Caco-2 (cell line): Measurements from ENCODE around the gene GMPR. TPM values are rescaled to one million over a fixed set of nuclear protein-coding genes. Genes with fewer than 3 reads are reported as not detected.

ENCODE experiments used
- BruUV-seq: library from RNA; stranded (reverse); fragments of 400-500 nt; replicated peaks from 2 replicates; lab custom pipeline; 2021; lab: Mats Ljungman, UMichigan
- CTCF ChIA-PET: fragments of 300-600 bp; sonication (Branson Sonifier 250); formaldehyde crosslinking; loops from one replicate; lab custom pipeline; 2022; ENCODE audit warnings: antibody characterized with exemption; lab: Charles Lee
- POLR2A ChIA-PET: fragments of 300-600 bp; sonication (Branson Sonifier 250); formaldehyde crosslinking; loops from one replicate; lab custom pipeline; 2022; ENCODE audit warnings: antibody characterized with exemption; lab: Charles Lee
- DNase-seq, 2 experiments: peaks; one replicate each; pipeline versions ENCODE4 v3.0.0 to v3.0.0-alpha.2; 2020 to 2022
- H3K27me3 ChIP-seq: replicated peaks from 2 replicates; pipeline ENCODE4 v1.6.0; 2011; ENCODE audit warnings: low read length; ENCODE audit not compliant: control insufficient read depth, insufficient read depth
- H3K36me3 ChIP-seq: 2 replicates; pipeline ENCODE4 v1.5.1; 2011; ENCODE audit warnings: low read length; ENCODE audit not compliant: control insufficient read depth, insufficient read depth
- H3K4me1 ChIP-seq: fragments of 250-450 bp; sonication (Bioruptor Pico); 2 replicates; pipeline ENCODE4 v1.5.1; 2020; ENCODE audit warnings: mild to moderate bottlenecking
- H3K4me3 ChIP-seq: 2 replicates; pipeline ENCODE4 v1.5.1; 2011; ENCODE audit warnings: low read depth, mild to moderate bottlenecking, control low read depth, low read length
- H3K9me3 ChIP-seq: fragments of 250-450 bp; sonication (Bioruptor Pico); 2 replicates; pipeline ENCODE4 v1.5.1; 2020; ENCODE audit warnings: mild to moderate bottlenecking, moderate library complexity
- H3K27ac Mint-ChIP-seq: one replicate; pipeline ENCODE4 v1.8.0; 2022; ENCODE audit warnings: mixed read lengths; ENCODE audit not compliant: unreplicated experiment
- H3K27me3 Mint-ChIP-seq: one replicate; pipeline ENCODE4 v1.8.0; 2022; ENCODE audit warnings: mixed read lengths; ENCODE audit not compliant: insufficient read depth, unreplicated experiment
- H3K36me3 Mint-ChIP-seq: one replicate; pipeline ENCODE4 v1.8.0; 2022; ENCODE audit warnings: mild to moderate bottlenecking, mixed read lengths; ENCODE audit not compliant: insufficient read depth, unreplicated experiment
- H3K4me1 Mint-ChIP-seq: one replicate; pipeline ENCODE4 v1.8.0; 2022; ENCODE audit warnings: low read depth, mixed read lengths; ENCODE audit not compliant: unreplicated experiment
- H3K4me3 Mint-ChIP-seq: one replicate; pipeline ENCODE4 v1.8.0; 2022; ENCODE audit warnings: mild to moderate bottlenecking, moderate library complexity, mixed read lengths; ENCODE audit not compliant: unreplicated experiment
- H3K9me3 Mint-ChIP-seq: one replicate; pipeline ENCODE4 v1.8.0; 2022; ENCODE audit warnings: mixed read lengths; ENCODE audit not compliant: unreplicated experiment
- intact Hi-C: fragments of 100-400 bp; cut with micrococcal nuclease; formaldehyde crosslinking; loops from one replicate; pipeline ENCODE4 v1.10.0; 2022; ENCODE audit not compliant: unreplicated experiment
- total RNA-seq: library from RNA; stranded (reverse); gene quantifications from 2 replicates; pipeline ENCODE4 v1.2.3, GENCODE V29; 2022
- TF ChIP-seq, protein P1 (sequence below), 2 experiments: fragments of 200-600 bp in 1 of 2; IDR thresholded peaks; 1 replicate in 1 of 2; 2 replicates in 1 of 2; pipeline versions ENCODE4 v1.5.1 to v1.8.0; 2011 to 2022; ENCODE audit warnings: antibody characterized with exemption in 1 of 2, control low read depth in 1 of 2, inconsistent platforms in 1 of 2, low read depth in 1 of 2, low read length in 1 of 2, mild to moderate bottlenecking in 1 of 2, moderate library complexity in 1 of 2; ENCODE audit not compliant: insufficient read depth in 1 of 2, severe bottlenecking in 1 of 2, unreplicated experiment in 1 of 2

Gene GMPR
- total RNA-seq, 1 experiment from 2014 or later: 1.3 TPM

GRCh38 chr6:16271428-16271827 lies 33.0 kb downstream of the GMPR start:
- Histone ChIP-seq H3K36me3 (no peaks in the 10 kb centered on the region), H3K4me3 (no peak overlapping the region), H3K27me3 (no peaks in the 10 kb centered on the region), H3K9me3 (no peaks in the 10 kb centered on the region), H3K4me1 (no peaks in the 10 kb centered on the region; the same call in 1 of the 2 replicates)
- H3K36me3 Mint-ChIP-seq: no peaks in the 10 kb centered on the region
- TF ChIP-seq, protein P1, sequence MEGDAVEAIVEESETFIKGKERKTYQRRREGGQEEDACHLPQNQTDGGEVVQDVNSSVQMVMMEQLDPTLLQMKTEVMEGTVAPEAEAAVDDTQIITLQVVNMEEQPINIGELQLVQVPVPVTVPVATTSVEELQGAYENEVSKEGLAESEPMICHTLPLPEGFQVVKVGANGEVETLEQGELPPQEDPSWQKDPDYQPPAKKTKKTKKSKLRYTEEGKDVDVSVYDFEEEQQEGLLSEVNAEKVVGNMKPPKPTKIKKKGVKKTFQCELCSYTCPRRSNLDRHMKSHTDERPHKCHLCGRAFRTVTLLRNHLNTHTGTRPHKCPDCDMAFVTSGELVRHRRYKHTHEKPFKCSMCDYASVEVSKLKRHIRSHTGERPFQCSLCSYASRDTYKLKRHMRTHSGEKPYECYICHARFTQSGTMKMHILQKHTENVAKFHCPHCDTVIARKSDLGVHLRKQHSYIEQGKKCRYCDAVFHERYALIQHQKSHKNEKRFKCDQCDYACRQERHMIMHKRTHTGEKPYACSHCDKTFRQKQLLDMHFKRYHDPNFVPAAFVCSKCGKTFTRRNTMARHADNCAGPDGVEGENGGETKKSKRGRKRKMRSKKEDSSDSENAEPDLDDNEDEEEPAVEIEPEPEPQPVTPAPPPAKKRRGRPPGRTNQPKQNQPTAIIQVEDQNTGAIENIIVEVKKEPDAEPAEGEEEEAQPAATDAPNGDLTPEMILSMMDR (IDR thresholded peaks at IDR 0.05; ENCODE audit: insufficient read depth in 1 of 2, low read depth in 1 of 2, low read length in 1 of 2, severe bottlenecking in 1 of 2, unreplicated experiment in 1 of 2): no peak
- ChIA-PET POLR2A (no interaction called here), CTCF (no interaction called here)
- BruUV-seq: no TSS peak
- H3K27me3 Mint-ChIP-seq: no peaks in the 10 kb centered on the region
- H3K4me3 Mint-ChIP-seq: no peak overlapping the region
- intact Hi-C loops: no loop called here
- H3K27ac Mint-ChIP-seq: no peak overlapping the region
- no peaks in the 10 kb centered on the region for H3K9me3 Mint-ChIP-seq
- no peak for DNase-seq
- no peaks in the 10 kb centered on the region for H3K4me1 Mint-ChIP-seq

DNA sequence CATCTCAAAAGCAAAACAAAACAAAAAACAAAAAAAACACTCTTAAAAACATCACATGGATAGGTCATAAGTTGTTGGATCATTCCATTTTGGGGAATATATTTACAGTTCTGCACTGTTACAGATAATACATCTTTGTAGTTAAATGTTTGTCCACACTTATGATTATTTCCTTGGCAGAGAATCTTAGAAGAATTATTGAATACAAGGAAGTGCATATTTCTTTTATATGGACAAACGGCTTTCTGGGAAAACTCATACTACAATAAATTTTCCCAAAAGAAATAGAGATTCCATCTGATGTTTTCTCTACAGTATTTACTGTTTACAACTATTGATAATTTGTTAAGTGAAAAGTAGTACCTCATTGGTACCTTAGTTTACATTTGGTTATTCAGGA lies 33.8 kb downstream of the GMPR start:
- Mint-ChIP-seq H3K4me3 (no peak overlapping the region), H3K36me3 (no peaks in the 10 kb centered on the region), H3K9me3 (no peaks in the 10 kb centered on the region), H3K27ac (no peak overlapping the region), H3K27me3 (no peaks in the 10 kb centered on the region), H3K4me1 (peaks cover 6% of the 10 kb centered on the region)
- H3K4me1 ChIP-seq: peaks cover 7% of the 10 kb centered on the region; the same call in 1 of the 2 replicates
- intact Hi-C loops: no loop called here
- H3K9me3 ChIP-seq: no peaks in the 10 kb centered on the region
- POLR2A ChIA-PET: no interaction called here
- no peaks in the 10 kb centered on the region for H3K27me3 ChIP-seq
- CTCF ChIA-PET: no interaction called here
- BruUV-seq: no TSS peak
- DNase-seq: no peak
- H3K36me3 ChIP-seq: no peaks in the 10 kb centered on the region
- H3K4me3 ChIP-seq: no peak overlapping the region
- TF ChIP-seq, protein P1 (IDR thresholded peaks at IDR 0.05; ENCODE audit: insufficient read depth in 1 of 2, low read depth in 1 of 2, low read length in 1 of 2, severe bottlenecking in 1 of 2, unreplicated experiment in 1 of 2): no peak

- intact Hi-C loops: no loop called here
- no peak for DNase-seq
- H3K9me3 Mint-ChIP-seq: no peaks in the 10 kb centered on the region
- H3K27ac Mint-ChIP-seq: no peak overlapping the region
- Histone ChIP-seq H3K4me3 (no peak overlapping the region), H3K9me3 (no peaks in the 10 kb centered on the region), H3K36me3 (no peaks in the 10 kb centered on the region), H3K4me1 (peaks cover 16% of the 10 kb centered on the region), H3K27me3 (no peaks in the 10 kb centered on the region)
- ChIA-PET CTCF (no interaction called here), POLR2A (no interaction called here)
- TF ChIP-seq, protein P1 (IDR thresholded peaks at IDR 0.05; ENCODE audit: insufficient read depth in 1 of 2, low read depth in 1 of 2, low read length in 1 of 2, severe bottlenecking in 1 of 2, unreplicated experiment in 1 of 2): no peak
- H3K4me3 Mint-ChIP-seq: no peak overlapping the region
- H3K27me3 Mint-ChIP-seq: no peaks in the 10 kb centered on the region
- H3K36me3 Mint-ChIP-seq: no peaks in the 10 kb centered on the region
- BruUV-seq: no TSS peak
- H3K4me1 Mint-ChIP-seq: peaks cover 17% of the 10 kb centered on the region
Measured at GRCh38 chr6:16273256-16273655, 34.9 kb downstream of the GMPR start.
